ENCODE data around the gene ZFP62. TPM values are rescaled to one million over a fixed set of nuclear protein-coding genes. Genes with fewer than 3 reads are reported as not detected.
A peak's percentile ranks its signal among the peaks of the same experiment; 100 is the strongest.

The ZFP62 gene
- total and polyA plus RNA-seq, 2 of the 8 experiments (the other 6 are each of a cell fraction or from before 2014, with no cell fraction given), result 9.3 to 38.5 TPM

DNA sequence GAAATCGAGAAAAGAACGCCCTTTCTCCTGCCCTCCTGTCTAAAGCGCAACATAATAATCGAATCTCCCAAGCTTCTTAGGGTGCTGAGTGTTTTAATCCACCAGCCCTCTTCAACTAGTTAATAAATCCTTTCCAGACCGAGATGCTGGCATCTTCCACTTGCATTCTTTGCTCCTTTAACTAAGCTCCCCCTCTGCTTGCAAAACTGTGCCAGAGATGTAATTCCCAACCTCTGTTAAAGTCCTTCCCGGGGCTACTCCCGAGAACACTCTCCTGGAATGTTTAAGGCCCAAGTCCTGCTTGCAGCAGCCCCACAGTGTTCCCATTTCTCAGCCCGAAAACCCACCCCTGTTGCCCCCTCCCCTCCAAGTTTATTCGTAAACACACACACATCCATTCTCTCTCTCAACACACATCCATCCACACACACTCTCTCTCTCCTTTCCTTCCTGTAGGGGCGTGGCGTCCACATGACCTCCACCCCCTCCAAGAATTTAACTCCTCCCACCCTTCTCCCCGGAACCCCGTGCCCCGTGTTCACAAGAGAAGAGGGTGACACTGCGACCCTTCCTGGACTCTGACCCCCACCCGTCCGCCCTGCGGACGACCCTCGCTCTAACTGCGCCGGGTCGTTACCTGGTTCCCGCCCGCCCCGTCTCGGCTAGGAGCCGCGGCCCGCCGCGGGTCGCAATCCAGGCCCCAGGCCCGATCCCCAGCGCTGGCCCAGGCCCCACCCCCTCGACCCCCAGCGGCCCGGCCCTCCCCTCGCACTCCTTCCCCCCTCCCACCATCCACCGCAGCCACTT, 51.5 kb downstream of the ZFP62 start:
- DNase-seq (ENCODE audit: low read depth in 1 of 2, low spot score in 2 of 2), result no peak
- CTCF ChIA-PET (ENCODE audit: partially characterized antibody), result no interaction called here
- TF ChIP-seq TAF1 (IDR thresholded peaks at IDR 0.05; ENCODE audit: low read depth, low read length), result peak; percentile 1
- no peak for TF ChIP-seq CHD2 (IDR thresholded peaks at IDR 0.05; ENCODE audit: low read length)
- TF ChIP-seq, protein P1, sequence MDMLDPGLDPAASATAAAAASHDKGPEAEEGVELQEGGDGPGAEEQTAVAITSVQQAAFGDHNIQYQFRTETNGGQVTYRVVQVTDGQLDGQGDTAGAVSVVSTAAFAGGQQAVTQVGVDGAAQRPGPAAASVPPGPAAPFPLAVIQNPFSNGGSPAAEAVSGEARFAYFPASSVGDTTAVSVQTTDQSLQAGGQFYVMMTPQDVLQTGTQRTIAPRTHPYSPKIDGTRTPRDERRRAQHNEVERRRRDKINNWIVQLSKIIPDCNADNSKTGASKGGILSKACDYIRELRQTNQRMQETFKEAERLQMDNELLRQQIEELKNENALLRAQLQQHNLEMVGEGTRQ (IDR thresholded peaks at IDR 0.05; ENCODE audit: low read length), result peak; percentile 19; the same call in 1 of the 2 replicates
- TF ChIP-seq RFX5 (IDR thresholded peaks at IDR 0.05; ENCODE audit: borderline replicate concordance, low read depth, low read length), result no peak
- TF ChIP-seq ASH2L (IDR thresholded peaks at IDR 0.05; ENCODE audit: low read length), result peak; percentile 40
- TF ChIP-seq RNF2 (IDR thresholded peaks at IDR 0.05; ENCODE audit: borderline replicate concordance, low read depth, low read length, missing control alignments, poor library complexity, severe bottlenecking), result no peak
- TF ChIP-seq TEAD4 (IDR thresholded peaks at IDR 0.05; ENCODE audit: low read depth, low read length), result no peak
- no peak for TF ChIP-seq MAFK (IDR thresholded peaks at IDR 0.05; ENCODE audit: low read depth, low read length)
- TF ChIP-seq SP4 (IDR thresholded peaks at IDR 0.05; ENCODE audit: low read length), result 0 out of 2 replicates have a peak, but pooled peaks have one; percentile 18
- peak; percentile 70 for TF ChIP-seq SP1 (IDR thresholded peaks at IDR 0.05; ENCODE audit: low read depth, low read length)
- TF ChIP-seq KDM4A (IDR thresholded peaks at IDR 0.05; ENCODE audit: low read depth, low read length, severe bottlenecking), result peak; percentile 33

More for the DNA sequence above, 51.5 kb downstream of the ZFP62 start:
- H3K18ac ChIP-seq (ENCODE audit: extremely low read depth, low read length), result peak overlapping the region; percentile 51; the same call in 1 of the 2 replicates
- H3K4ac ChIP-seq (replicated peaks; ENCODE audit: insufficient read length, low read depth, low read length), result peak overlapping the region; percentile 9
- peak overlapping the region; percentile 71 to 74 for H3K4me2 ChIP-seq (ENCODE audit: insufficient read depth in 1 of 2, low read depth in 2 of 2, low read length in 2 of 2)
- H2BK20ac ChIP-seq (ENCODE audit: low read length), result no peak overlapping the region
- H3K4me1 ChIP-seq (replicated peaks in 1 of 4; ENCODE audit: control insufficient read depth in 3 of 4, insufficient read depth in 4 of 4, low read length in 3 of 4), result peaks cover 3 to 26% (median 10%) of the 10 kb centered on the region in 4 experiments; a peak in 6 of 7 replicates
- 25 to 100% methylated on average over 1 to 13 of the region's 40 CpGs for WGBS, 2 experiments (ENCODE audit: extremely low coverage in 1 of 2, insufficient coverage in 1 of 2, insufficient read length in 1 of 2, insufficient replicate concordance in 2 of 2, low coverage in 1 of 2, low lambda C conversion rate in 2 of 2, missing lambda C conversion rate in 1 of 2)
- no peaks in the 10 kb centered on the region; a peak in 1 of 7 replicates for H3K27me3 ChIP-seq (replicated peaks in 1 of 4; ENCODE audit: control insufficient read depth in 3 of 4, extremely low read depth in 1 of 4, insufficient read depth in 3 of 4, low read length in 3 of 4)
- H3K23me2 ChIP-seq (ENCODE audit: low read depth, low read length), result peaks cover 5% of the 10 kb centered on the region; the same call in 1 of the 2 replicates
- H4K20me1 ChIP-seq (replicated peaks in 1 of 2; ENCODE audit: control insufficient read depth in 1 of 2, insufficient read depth in 2 of 2, low read length in 2 of 2), result no peaks in the 10 kb centered on the region
- H3K14ac ChIP-seq (ENCODE audit: insufficient read length), result no peak overlapping the region
- no peaks in the 10 kb centered on the region for H3K36me3 ChIP-seq (ENCODE audit: control insufficient read depth in 2 of 4, insufficient read depth in 4 of 4, low read length in 3 of 4)
- H3K79me1 ChIP-seq (ENCODE audit: low read depth, low read length), result peaks cover 11% of the 10 kb centered on the region
- peak overlapping the region; percentile 72 for H4K5ac ChIP-seq (ENCODE audit: insufficient read length, low read depth, low read length)
- no peak overlapping the region for H3K56ac ChIP-seq (replicated peaks; ENCODE audit: insufficient read length, low read depth, low read length)
- no peak overlapping the region for H4K8ac ChIP-seq (ENCODE audit: extremely low read depth, insufficient read depth, low read length)
- POLR2A ChIA-PET (ENCODE audit: partially characterized antibody), result interaction anchor here (1.0 to 4.0 kb wide), 7 partner anchors 8 to 51 kb away, joined by 4 to 21 read pairs (median 6); partner anchors contain the start of gene ZFP62
- no peak overlapping the region for H2BK15ac ChIP-seq (ENCODE audit: low read length)
- no peak overlapping the region; the same call in 1 of the 2 replicates for H2BK12ac ChIP-seq (ENCODE audit: low read depth, low read length)
- H3K9ac ChIP-seq (replicated peaks in 1 of 4; ENCODE audit: extremely low read depth in 1 of 4, low read depth in 3 of 4, low read length in 3 of 4), result peak overlapping the region; percentile 39 to 65 (median 55); a peak in 6 of 7 replicates
- peak overlapping the region; percentile 53 to 79 (median 69) for H3K4me3 ChIP-seq (ENCODE audit: extremely low read depth in 1 of 4, insufficient read depth in 2 of 4, low read depth in 3 of 4, low read length in 4 of 4)
- no peak overlapping the region for H2BK120ac ChIP-seq (replicated peaks; ENCODE audit: low read depth, low read length)
- H2AFZ ChIP-seq (ENCODE audit: low read length), result no peak overlapping the region
- H3K27ac ChIP-seq (ENCODE audit: low read depth, low read length), result peak overlapping the region; percentile 96; the same call in 1 of the 2 replicates
- no peak overlapping the region for H2AK5ac ChIP-seq (ENCODE audit: low read depth, low read length)
- peak overlapping the region; percentile 98 for H2BK5ac ChIP-seq (ENCODE audit: low read depth, low read length)
- no peak for FAIRE-seq
- H3K79me2 ChIP-seq (ENCODE audit: control insufficient read depth in 1 of 2, insufficient read depth in 2 of 2, low read length in 2 of 2), result peaks cover 10 to 34% of the 10 kb centered on the region in 2 experiments
- H3K23ac ChIP-seq (ENCODE audit: insufficient read length), result no peak overlapping the region
- no peaks in the 10 kb centered on the region for H3K9me3 ChIP-seq (ENCODE audit: insufficient read depth in 2 of 2, low read depth in 1 of 2, low read length in 1 of 2)
- H4K91ac ChIP-seq (replicated peaks; ENCODE audit: insufficient read length, low read length), result no peak overlapping the region

Measured in H1 (cell line).